Neuronal stem cell (in vitro differentiated cells): ENCODE measurements around the gene BRPF1.

Experiments
- DNase-seq: peaks from one replicate; pipeline ENCODE4 v3.0.0-alpha.2; 2013; ENCODE audit warnings: low spot score
- H2AFZ ChIP-seq: one replicate; pipeline ENCODE4 v1.6.1; 2013; ENCODE audit warnings: mild to moderate bottlenecking, low read length, inconsistent platforms
- H2AK5ac ChIP-seq: 2 replicates; pipeline ENCODE4 v1.6.1; 2013; ENCODE audit warnings: low read depth, mild to moderate bottlenecking, inconsistent platforms, low read length, moderate library complexity, mixed read lengths
- H2BK120ac ChIP-seq: 2 replicates; pipeline ENCODE4 v1.6.1; 2013; ENCODE audit warnings: low read depth, mild to moderate bottlenecking, inconsistent platforms, low read length, moderate library complexity, mixed read lengths
- H2BK12ac ChIP-seq: one replicate; pipeline ENCODE4 v1.6.1; 2013; ENCODE audit warnings: low read length, inconsistent platforms
- H2BK15ac ChIP-seq: 2 replicates; pipeline ENCODE4 v1.6.1; 2013; ENCODE audit warnings: mild to moderate bottlenecking, low read length, inconsistent platforms, mixed read lengths
- H2BK5ac ChIP-seq: one replicate; pipeline ENCODE4 v1.6.1; 2013; ENCODE audit warnings: inconsistent platforms, mild to moderate bottlenecking, low read length, moderate library complexity
- H3K14ac ChIP-seq: one replicate; pipeline ENCODE4 v1.6.1; 2013; ENCODE audit warnings: low read length, inconsistent platforms
- H3K18ac ChIP-seq: 2 replicates; pipeline ENCODE4 v1.6.1; 2013; ENCODE audit warnings: low read length, inconsistent platforms
- H3K23ac ChIP-seq: 2 replicates; pipeline ENCODE4 v1.6.1; 2013; ENCODE audit warnings: low read depth, mild to moderate bottlenecking, mixed read lengths, low read length, inconsistent platforms; ENCODE audit not compliant: poor library complexity
- H3K27ac ChIP-seq: replicated peaks from 3 replicates; pipeline ENCODE4 v1.5.1; 2013; ENCODE audit warnings: low read length, inconsistent platforms
- H3K27me3 ChIP-seq, 3 experiments: 2 replicates each; pipeline ENCODE4 v1.6.1; 2013; ENCODE audit warnings: low read length in 3 of 3, mild to moderate bottlenecking in 2 of 3, inconsistent platforms in 1 of 3, low read depth in 1 of 3, mixed read lengths in 1 of 3, moderate library complexity in 1 of 3; ENCODE audit not compliant: control insufficient read depth in 3 of 3, insufficient read depth in 3 of 3
- H3K36me3 ChIP-seq, 2 donors: replicated peaks in 1 of 2; 2 replicates each; pipeline ENCODE4 v1.6.1; 2013; ENCODE audit warnings: low read length in 2 of 2; ENCODE audit not compliant: control insufficient read depth in 2 of 2, insufficient read depth in 2 of 2
- H3K4ac ChIP-seq: 2 replicates; pipeline ENCODE4 v1.6.1; 2013; ENCODE audit warnings: inconsistent platforms, mild to moderate bottlenecking, low read length, moderate library complexity
- H3K4me1 ChIP-seq, 2 donors: 1 replicate in 1 of 2; 2 replicates in 1 of 2; pipeline ENCODE4 v1.6.1; 2013; ENCODE audit warnings: low read length in 2 of 2, low read depth in 1 of 2; ENCODE audit not compliant: control insufficient read depth in 2 of 2, insufficient read depth in 1 of 2
- H3K4me2 ChIP-seq: one replicate; pipeline ENCODE4 v1.6.1; 2013; ENCODE audit warnings: mild to moderate bottlenecking, low read length, inconsistent platforms; ENCODE audit not compliant: insufficient read depth, poor library complexity, severe bottlenecking
- H3K4me3 ChIP-seq, 2 donors: 2 replicates each; pipeline ENCODE4 v1.5.1; 2013; ENCODE audit warnings: low read length in 2 of 2, mild to moderate bottlenecking in 2 of 2, inconsistent platforms in 1 of 2, moderate library complexity in 1 of 2
- H3K79me1 ChIP-seq: one replicate; pipeline ENCODE4 v1.6.1; 2013; ENCODE audit warnings: low read depth, mild to moderate bottlenecking, inconsistent platforms, low read length, moderate library complexity
- H3K9ac ChIP-seq: one replicate; pipeline ENCODE4 v1.6.1; 2013; ENCODE audit warnings: mild to moderate bottlenecking, low read depth, low read length, inconsistent platforms; ENCODE audit not compliant: poor library complexity
- H3K9me3 ChIP-seq, 2 donors: replicated peaks in 1 of 2; 2 replicates each; pipeline versions ENCODE3 to v1.6.1; 2013; ENCODE audit warnings: low read length in 2 of 2, mild to moderate bottlenecking in 2 of 2, inconsistent platforms in 1 of 2, low read depth in 1 of 2, mixed read lengths in 1 of 2, moderate library complexity in 1 of 2; ENCODE audit not compliant: control insufficient read depth in 2 of 2, insufficient read depth in 1 of 2
- H4K8ac ChIP-seq: one replicate; pipeline ENCODE4 v1.6.1; 2013; ENCODE audit warnings: low read depth, mild to moderate bottlenecking, inconsistent platforms, low read length, moderate library complexity
- H4K91ac ChIP-seq: one replicate; pipeline ENCODE4 v1.6.1; 2013; ENCODE audit warnings: low read length, low read depth, mild to moderate bottlenecking, inconsistent platforms; ENCODE audit not compliant: poor library complexity
- WGBS, 2 donors: extraction: QIAGEN DNeasy Blood & Tissue Kit; methylation state at CpG; one replicate each; pipeline ENCODE4 v1.1.7; 2013; ENCODE audit warnings: missing lambda C conversion rate in 2 of 2, mixed read lengths in 1 of 2; ENCODE audit not compliant: insufficient read length in 2 of 2, insufficient replicate concordance in 1 of 2; ENCODE audit errors: extremely low coverage in 2 of 2; 5-methylcytosine and 5-hydroxymethylcytosine counted together

The BRPF1 gene

GRCh38 chr3:9797196-9797945, 65.8 kb downstream of the BRPF1 start:
- Histone ChIP-seq H3K9me3 (no peaks in the 10 kb centered on the region), H2BK15ac (no peak overlapping the region), H3K14ac (no peak overlapping the region), H2BK120ac (no peak overlapping the region), H4K91ac (no peak overlapping the region), H3K18ac (no peak overlapping the region), H3K79me1 (peaks cover 4% of the 10 kb centered on the region), H2AK5ac (no peak overlapping the region), H2BK12ac (no peak overlapping the region), H2BK5ac (no peak overlapping the region), H4K8ac (no peak overlapping the region), H3K9ac (no peak overlapping the region), H3K23ac (no peak overlapping the region), H2AFZ (no peak overlapping the region), H3K4me3 (peak overlapping the region in 1 of 2 donors; percentile 17), H3K4me2 (no peak overlapping the region), H3K4ac (no peak overlapping the region), H3K27me3 (no peaks in the 10 kb centered on the region), H3K27ac (no peak overlapping the region), H3K36me3 (peaks cover 33 to 71% of the 10 kb centered on the region in 2 donors), H3K4me1 (peaks cover 4 to 7% of the 10 kb centered on the region in 2 donors)
- no peak for DNase-seq
- no CpG with 5 or more reads among the region's 12 CpGs for WGBS, 2 donors
